Natural killer cell (primary cell): ENCODE data around the gene PHLDB2. TPM values are rescaled to one million over a fixed set of nuclear protein-coding genes. Genes with fewer than 3 reads are reported as not detected.

Experiments
- ATAC-seq, 3 donors: fragments of 150-1000 bp in 2 of 3; fragments of 200-7000 bp in 1 of 3; cut with Tn5 transposase; 1 replicate in 1 of 3; 2 replicates in 2 of 3; pipeline ENCODE4 v1.10.0; 2021; ENCODE audit warnings: mild to moderate bottlenecking in 2 of 3, moderate library complexity in 2 of 3
- DNase-seq, 2 donors: peaks; one replicate each; pipeline versions ENCODE4 v3.0.0 to v3.0.0-alpha.2; 2013 to 2021; ENCODE audit warnings: mixed read lengths in 1 of 2
- H3K27ac ChIP-seq: one replicate; pipeline ENCODE4 v1.5.1; 2013; ENCODE audit warnings: mild to moderate bottlenecking, low read length
- H3K27me3 ChIP-seq: one replicate; pipeline ENCODE4 v1.6.1; 2013; ENCODE audit warnings: low read length; ENCODE audit not compliant: control insufficient read depth, insufficient read depth
- H3K36me3 ChIP-seq: one replicate; pipeline ENCODE4 v1.6.1; 2013; ENCODE audit warnings: low read length; ENCODE audit not compliant: control insufficient read depth, insufficient read depth
- H3K4me1 ChIP-seq: one replicate; pipeline ENCODE4 v1.6.1; 2013; ENCODE audit warnings: low read length; ENCODE audit not compliant: control insufficient read depth, insufficient read depth
- H3K4me3 ChIP-seq: one replicate; pipeline ENCODE4 v1.5.1; 2013; ENCODE audit warnings: low read length
- H3K9me3 ChIP-seq: one replicate; pipeline ENCODE4 v1.6.1; 2013; ENCODE audit warnings: low read length; ENCODE audit not compliant: control insufficient read depth, insufficient read depth
- H3K27ac Mint-ChIP-seq, 2 donors: one replicate each; pipeline ENCODE4 v1.8.0; 2022; ENCODE audit warnings: mild to moderate bottlenecking in 2 of 2, mixed read lengths in 2 of 2, moderate library complexity in 1 of 2
- H3K27me3 Mint-ChIP-seq, 2 donors: one replicate each; pipeline ENCODE4 v1.8.0; 2022; ENCODE audit warnings: low read depth in 2 of 2, mixed read lengths in 2 of 2
- H3K36me3 Mint-ChIP-seq: one replicate; pipeline ENCODE4 v1.8.0; 2022; ENCODE audit warnings: mixed read lengths
- H3K4me1 Mint-ChIP-seq, 2 donors: one replicate each; pipeline ENCODE4 v1.8.0; 2022; ENCODE audit warnings: mixed read lengths in 2 of 2
- H3K4me3 Mint-ChIP-seq: one replicate; pipeline ENCODE4 v1.8.0; 2022; ENCODE audit warnings: mild to moderate bottlenecking, moderate library complexity, mixed read lengths
- H3K9me3 Mint-ChIP-seq, 2 donors: one replicate each; pipeline ENCODE4 v1.8.0; 2022; ENCODE audit warnings: mixed read lengths in 2 of 2
- CTCF ChIP-seq: fragments of 200-600 bp; IDR thresholded peaks from one replicate; pipeline ENCODE4 v1.8.0; 2022; ENCODE audit warnings: antibody characterized with exemption
- WGBS: methylation state at CpG from one replicate; pipeline ENCODE4 v1.1.7; 2013; ENCODE audit warnings: missing lambda C conversion rate; ENCODE audit not compliant: insufficient coverage; 5-methylcytosine and 5-hydroxymethylcytosine counted together
- intact Hi-C: fragments of 100-400 bp; cut with micrococcal nuclease; formaldehyde crosslinking; loops from one replicate; pipeline ENCODE4 v1.14.2; 2022
- total RNA-seq, 4 donors: library from RNA; stranded (reverse); fragments of 120-200 nt in 1 of 4; gene quantifications; one replicate each; pipeline versions ENCODE4 v1.2.3 to v1.2.4, GENCODE V29; 2013 to 2022

PHLDB2 gene
- total RNA-seq, 3 donors from 2014 or later (not counting 1 experiment from before 2014, with no cell fraction given): 63.3 to 93.4 (median 64.0) TPM

- Histone ChIP-seq H3K4me3 (no peak overlapping the region), H3K27me3 (no peaks in the 10 kb centered on the region), H3K27ac (no peak overlapping the region), H3K9me3 (no peaks in the 10 kb centered on the region), H3K36me3 (peaks cover 17% of the 10 kb centered on the region), H3K4me1 (no peaks in the 10 kb centered on the region)
- peaks cover 18% of the 10 kb centered on the region for H3K36me3 Mint-ChIP-seq
- H3K27ac Mint-ChIP-seq: no peak overlapping the region
- no peak overlapping the region for H3K4me3 Mint-ChIP-seq
- peaks cover 12 to 26% of the 10 kb centered on the region in 2 donors for H3K4me1 Mint-ChIP-seq
- no CpG with 5 or more reads among the region's 1 CpG for WGBS
- ATAC-seq (no peak), DNase-seq (no peak)
- TF ChIP-seq CTCF: no peak
- intact Hi-C loops: no loop called here
- no peaks in the 10 kb centered on the region for H3K9me3 Mint-ChIP-seq
- H3K27me3 Mint-ChIP-seq: no peaks in the 10 kb centered on the region
Observed at GRCh38 chr3:111936967-111937366, 77.9 kb downstream of the PHLDB2 start.

- H3K27me3 Mint-ChIP-seq: no peaks in the 10 kb centered on the region
Observed at GRCh38 chr3:111937871-111938270, 78.8 kb downstream of the PHLDB2 start.

GRCh38 chr3:111939873-111940272 is 80.8 kb downstream of the PHLDB2 start:
- ATAC-seq (no peak), DNase-seq (no peak)
- WGBS: 86% methylated on average over 2 of the region's 2 CpGs
- H3K4me3 ChIP-seq: no peak overlapping the region
- Mint-ChIP-seq H3K4me1 (peaks cover 0 to 7% of the 10 kb centered on the region in 2 donors), H3K27ac (no peak overlapping the region), H3K36me3 (peaks cover 18% of the 10 kb centered on the region), H3K27me3 (no peaks in the 10 kb centered on the region), H3K9me3 (no peaks in the 10 kb centered on the region), H3K4me3 (no peak overlapping the region)
- no peak overlapping the region for H3K27ac ChIP-seq
- H3K36me3 ChIP-seq: peaks cover 15% of the 10 kb centered on the region
- TF ChIP-seq CTCF: no peak
- intact Hi-C loops: no loop called here
- H3K9me3 ChIP-seq: no peaks in the 10 kb centered on the region
- no peaks in the 10 kb centered on the region for H3K27me3 ChIP-seq
- no peaks in the 10 kb centered on the region for H3K4me1 ChIP-seq

More at GRCh38 chr3:111937871-111938270, 78.8 kb downstream of the PHLDB2 start:
- TF ChIP-seq CTCF: no peak
- peaks cover 17% of the 10 kb centered on the region for H3K36me3 ChIP-seq
- intact Hi-C loops: no loop called here
- DNase-seq (no peak), ATAC-seq (no peak)
- H3K4me1 ChIP-seq: no peaks in the 10 kb centered on the region
- H3K4me3 Mint-ChIP-seq: no peak overlapping the region
- no peak overlapping the region for H3K27ac ChIP-seq
- peaks cover 18% of the 10 kb centered on the region for H3K36me3 Mint-ChIP-seq
- no peaks in the 10 kb centered on the region for H3K27me3 ChIP-seq
- H3K4me3 ChIP-seq: no peak overlapping the region
- no peaks in the 10 kb centered on the region for H3K9me3 Mint-ChIP-seq
- no peak overlapping the region for H3K27ac Mint-ChIP-seq
- H3K4me1 Mint-ChIP-seq: peaks cover 6 to 20% of the 10 kb centered on the region in 2 donors
- H3K9me3 ChIP-seq: no peaks in the 10 kb centered on the region

- H3K4me1 ChIP-seq: no peaks in the 10 kb centered on the region
- Mint-ChIP-seq H3K36me3 (peaks cover 10% of the 10 kb centered on the region), H3K27ac (no peak overlapping the region), H3K9me3 (no peaks in the 10 kb centered on the region), H3K27me3 (no peaks in the 10 kb centered on the region), H3K4me3 (no peak overlapping the region), H3K4me1 (no peaks in the 10 kb centered on the region)
- H3K27ac ChIP-seq: no peak overlapping the region
- intact Hi-C loops: no loop called here
- TF ChIP-seq CTCF: no peak
- H3K4me3 ChIP-seq: no peak overlapping the region
- H3K9me3 ChIP-seq: no peaks in the 10 kb centered on the region
- H3K27me3 ChIP-seq: no peaks in the 10 kb centered on the region
- DNase-seq (no peak), ATAC-seq (no peak)
- peaks cover 15% of the 10 kb centered on the region for H3K36me3 ChIP-seq
- WGBS: 100% methylated on average over 1 of the region's 2 CpGs
Observed at GRCh38 chr3:111943533-111943932, 84.5 kb downstream of the PHLDB2 start.
